Cardiac septum (tissue), 1 donor: ENCODE results near the gene SLC6A5. TPM values are rescaled to one million over a fixed set of nuclear protein-coding genes. Genes with fewer than 3 reads are reported as not detected.

Experiments
- DNase-seq: peaks from one replicate; pipeline ENCODE4 v3.0.0-alpha.2; 2020; ENCODE audit warnings: low spot score
- intact Hi-C: fragments of 100-400 bp; cut with DNase I; formaldehyde crosslinking; loops from one replicate; pipeline ENCODE4 v1.14.0; 2022
- total RNA-seq: library from RNA; stranded (reverse); fragmentation: NEBNext Ultra II Directional; extraction: Animal tissue kit (Norgen Biotek cat#: 25700); gene quantifications from one replicate; pipeline ENCODE4 v1.2.1, GENCODE V29; 2021
- donor health status: DM: no; HTN: no; CAD: no.

SLC6A5 gene
- total RNA-seq, 1 donor from 2014 or later = not detected

DNA sequence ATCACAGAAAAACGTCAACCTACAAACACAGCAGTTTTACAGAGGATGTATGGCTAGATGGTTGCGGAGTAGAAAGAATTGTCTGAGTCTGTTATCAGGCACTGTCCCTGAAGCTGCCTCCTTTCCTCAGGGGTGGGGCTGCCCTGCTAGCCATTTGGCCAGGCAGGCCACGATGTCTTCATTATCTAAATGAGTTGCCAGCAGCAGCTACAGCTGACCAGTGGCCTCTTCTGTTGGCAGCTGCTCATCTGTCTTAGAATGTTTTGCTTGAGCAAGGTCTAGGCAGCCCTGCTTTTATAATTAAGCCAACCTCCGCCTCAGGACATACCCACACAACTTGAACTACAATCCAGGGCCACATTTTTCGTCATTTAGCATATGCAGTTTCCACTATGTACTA lies 17.5 kb downstream of the SLC6A5 start:
- intact Hi-C loops = no loop called here
- no peak for DNase-seq

- intact Hi-C loops = no loop called here
- DNase-seq = no peak
Measured at GRCh38 chr11:20617346-20618005, 18.1 kb downstream of the SLC6A5 start.

- intact Hi-C loops = no loop called here
- no peak for DNase-seq
Measured at GRCh38 chr11:20618083-20618482, 18.7 kb downstream of the SLC6A5 start.

GRCh38 chr11:20620988-20621387 lies 21.6 kb downstream of the SLC6A5 start:
- intact Hi-C loops = no loop called here

GRCh38 chr11:20621679-20622078 lies 22.3 kb downstream of the SLC6A5 start:
- intact Hi-C loops = no loop called here
- no peak for DNase-seq

More at GRCh38 chr11:20620988-20621387, 21.6 kb downstream of the SLC6A5 start:
- DNase-seq = no peak

DNA sequence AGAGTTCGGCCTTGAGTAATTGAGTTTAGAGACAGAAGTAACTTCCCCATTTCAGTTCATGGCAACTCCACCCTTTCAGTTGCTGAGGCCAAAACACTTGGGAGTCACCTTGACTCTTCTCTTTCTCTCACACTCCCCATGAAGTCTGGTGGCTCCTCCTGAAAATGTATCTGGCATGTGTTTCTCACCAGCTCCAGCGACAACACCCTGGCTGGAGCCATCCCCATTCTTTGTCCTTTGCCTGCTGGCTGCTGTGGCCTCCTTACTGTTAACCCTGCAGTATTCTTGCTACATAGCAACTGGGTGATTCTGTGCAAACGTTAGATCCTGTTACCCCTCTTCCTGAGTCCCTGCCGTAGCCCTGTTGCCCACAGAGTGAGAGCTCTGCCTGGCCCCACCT lies 23.8 kb downstream of the SLC6A5 start:
- intact Hi-C loops = no loop called here
- DNase-seq = no peak

- DNase-seq = no peak
- intact Hi-C loops = no loop called here
Measured at GRCh38 chr11:20626279-20626678, 26.9 kb downstream of the SLC6A5 start.

DNA sequence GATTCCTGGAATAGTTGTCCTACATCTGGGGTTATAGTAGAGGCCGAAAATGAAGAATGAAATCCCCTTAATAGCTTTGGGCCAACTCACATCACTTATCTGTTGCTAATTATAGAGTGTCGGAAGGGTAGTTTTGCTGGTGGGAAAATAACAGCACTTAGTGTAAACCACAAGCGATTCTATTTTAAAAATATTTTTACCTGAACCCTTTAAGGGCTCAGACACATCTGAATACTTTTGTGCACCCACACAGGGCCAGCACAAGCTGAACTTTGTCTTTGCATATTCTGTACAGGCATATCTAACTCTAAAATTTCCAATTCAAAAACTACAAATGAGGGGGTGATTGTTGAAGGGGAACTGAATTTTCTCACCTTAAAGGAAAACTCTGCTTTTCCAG lies 27.6 kb downstream of the SLC6A5 start:
- intact Hi-C loops = no loop called here

DNA sequence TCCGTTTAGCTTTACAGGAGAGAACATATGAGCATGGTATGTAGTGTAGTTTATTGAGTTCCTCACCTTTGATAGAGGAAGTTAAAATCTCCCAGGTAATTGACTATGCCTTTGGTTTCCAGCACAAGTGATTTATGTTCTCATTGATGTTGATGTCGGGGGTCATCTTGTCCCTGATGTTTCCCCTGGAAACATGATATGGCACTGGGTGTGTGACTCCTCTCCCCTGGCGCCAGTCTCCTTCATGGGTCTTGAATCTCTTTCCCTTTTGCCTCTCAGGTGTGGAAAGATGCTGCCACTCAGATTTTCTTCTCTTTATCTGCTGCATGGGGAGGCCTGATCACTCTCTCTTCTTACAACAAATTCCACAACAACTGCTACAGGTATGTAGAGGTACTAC lies 28.3 kb downstream of the SLC6A5 start:
- intact Hi-C loops = no loop called here
- DNase-seq = no peak

More for the DNA sequence above, 27.6 kb downstream of the SLC6A5 start:
- DNase-seq = no peak

DNA sequence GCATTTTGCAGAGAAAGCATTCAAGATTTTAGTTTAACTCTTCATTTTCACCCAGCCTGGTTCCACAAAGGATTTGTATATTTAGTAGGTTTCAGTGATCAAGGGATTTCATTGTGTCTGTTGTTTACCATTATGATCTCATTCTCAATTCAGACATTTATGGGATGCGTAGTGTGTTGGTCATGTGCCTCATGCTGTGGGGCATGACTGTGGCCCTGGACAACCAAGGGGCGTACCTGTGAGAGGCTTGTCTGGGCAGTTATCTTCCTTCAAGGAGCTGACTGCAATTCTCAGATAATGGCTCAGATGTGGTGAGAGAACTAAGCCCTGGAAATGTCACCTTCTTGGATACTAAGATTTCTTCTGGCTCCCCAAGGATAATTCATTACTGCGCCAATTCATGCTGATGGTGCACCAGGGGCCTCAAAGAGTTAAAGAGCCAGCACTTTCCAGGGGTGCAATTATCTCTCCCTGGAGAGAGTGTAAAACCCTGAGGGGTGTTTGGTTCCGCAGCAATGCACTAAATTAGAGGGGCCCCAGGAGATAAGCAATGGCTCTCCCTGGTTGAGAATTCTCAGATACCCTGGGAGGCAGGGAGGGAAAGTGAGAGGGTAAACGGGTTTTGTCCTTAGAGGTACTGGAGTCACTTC lies 32.2 kb downstream of the SLC6A5 start:
- no peak for DNase-seq
- intact Hi-C loops = no loop called here

DNA sequence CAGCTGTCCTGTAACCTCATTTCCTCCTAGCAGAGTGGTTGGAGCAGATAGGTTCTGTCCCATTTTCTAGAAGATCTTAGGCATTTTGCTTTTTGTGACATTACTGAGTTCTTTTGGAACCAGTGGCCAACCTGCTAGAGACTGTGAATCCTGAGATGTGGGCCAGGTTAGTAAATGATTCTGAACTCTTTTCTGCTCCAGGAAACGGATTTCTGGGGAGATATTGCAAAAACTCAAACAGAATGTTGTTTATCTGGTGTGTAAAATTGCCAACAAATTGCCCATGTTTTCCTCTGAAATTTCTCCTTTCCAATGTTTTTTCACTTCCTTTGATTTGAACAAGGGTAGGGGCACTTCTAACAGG lies 32.7 kb downstream of the SLC6A5 start:
- DNase-seq = no peak
- intact Hi-C loops = no loop called here

- no peak for DNase-seq
- intact Hi-C loops = no loop called here
Measured at GRCh38 chr11:20634044-20634443, 34.6 kb downstream of the SLC6A5 start.

- no peak for DNase-seq
- intact Hi-C loops = no loop called here
Measured at GRCh38 chr11:20634781-20635180, 35.4 kb downstream of the SLC6A5 start.

DNA sequence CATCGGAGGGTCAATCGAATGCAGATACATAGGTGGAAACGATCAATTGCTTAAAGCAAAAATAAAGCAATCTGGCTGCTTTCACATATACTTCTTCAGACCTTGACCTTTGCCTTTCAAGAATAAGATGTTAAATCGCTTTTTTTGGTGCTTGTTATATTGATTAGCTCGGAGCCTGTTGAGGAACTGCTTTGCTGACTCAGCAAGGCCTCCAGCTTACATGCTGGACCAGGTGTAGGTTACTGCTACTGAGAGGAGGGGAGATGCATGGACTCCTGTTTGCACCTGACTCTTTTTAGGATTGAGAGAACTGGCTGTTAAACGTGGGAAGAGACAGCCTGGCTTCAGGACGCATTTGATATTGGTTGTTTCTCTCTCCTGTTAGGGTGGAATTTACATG lies 38.7 kb downstream of the SLC6A5 start:
- no peak for DNase-seq
- intact Hi-C loops = no loop called here

- no peak for DNase-seq
- intact Hi-C loops = loop anchor here (10.0 kb wide), 1 partner anchor 1515 kb away; no protein-coding TSS in a partner anchor
Measured at GRCh38 chr11:20639688-20640087, 40.3 kb downstream of the SLC6A5 start.

GRCh38 chr11:20640401-20640800 lies 41.0 kb downstream of the SLC6A5 start:
- DNase-seq = no peak
- intact Hi-C loops = loop anchor here (10.0 kb wide), 1 partner anchor 1514 kb away; no protein-coding TSS in a partner anchor

DNA sequence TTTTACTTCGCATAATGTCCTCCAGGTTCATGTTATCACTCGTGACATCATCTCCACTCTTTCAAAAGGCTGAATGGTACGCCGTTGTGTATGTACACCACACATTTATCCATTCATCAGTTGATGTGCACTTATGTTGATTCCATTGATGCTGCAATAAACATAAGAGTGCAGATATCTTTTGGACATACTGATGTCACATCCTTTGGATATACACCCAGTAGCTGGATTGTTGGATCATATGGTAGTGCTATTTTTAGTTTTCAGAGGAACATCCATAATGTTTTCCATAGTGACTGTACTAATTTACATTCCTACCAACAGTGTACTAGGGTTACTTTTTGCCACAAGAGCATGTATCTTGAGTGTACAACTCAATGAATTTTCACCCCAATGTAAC lies 45.0 kb downstream of the SLC6A5 start:
- intact Hi-C loops = loop anchor here (10.0 kb wide), 1 partner anchor 1510 kb away; no protein-coding TSS in a partner anchor
- no peak for DNase-seq

DNA sequence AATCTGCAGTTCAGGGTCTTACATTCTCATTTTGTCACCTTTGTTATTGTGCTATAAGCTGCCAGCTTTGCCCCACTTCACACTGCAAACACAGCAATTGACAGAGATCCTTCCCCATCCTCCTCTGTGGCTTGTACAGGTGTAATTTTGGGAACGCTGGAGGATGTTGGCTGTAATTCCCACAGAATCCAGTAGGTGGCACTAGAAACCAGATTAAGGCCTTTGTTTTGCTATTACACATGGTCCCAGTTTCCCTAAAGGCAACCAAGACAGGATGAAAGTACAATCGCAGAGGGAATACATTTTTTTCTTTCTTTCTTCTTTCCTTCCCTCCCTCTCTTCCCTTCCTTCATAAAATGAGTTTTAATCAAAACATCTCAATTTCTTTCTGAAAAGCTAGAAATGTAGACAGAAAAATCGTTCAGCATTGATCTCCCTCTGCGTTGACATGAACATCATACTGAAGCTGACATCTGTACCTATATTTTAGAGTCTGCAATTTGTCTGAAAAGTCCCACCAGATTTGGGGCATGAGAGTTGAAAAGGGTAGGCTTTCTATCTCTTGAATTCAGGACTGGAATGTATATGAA lies 48.7 kb downstream of the SLC6A5 start:
- DNase-seq = no peak
- intact Hi-C loops = loop anchor here (10.0 kb wide), 1 partner anchor 1507 kb away; no protein-coding TSS in a partner anchor

DNA sequence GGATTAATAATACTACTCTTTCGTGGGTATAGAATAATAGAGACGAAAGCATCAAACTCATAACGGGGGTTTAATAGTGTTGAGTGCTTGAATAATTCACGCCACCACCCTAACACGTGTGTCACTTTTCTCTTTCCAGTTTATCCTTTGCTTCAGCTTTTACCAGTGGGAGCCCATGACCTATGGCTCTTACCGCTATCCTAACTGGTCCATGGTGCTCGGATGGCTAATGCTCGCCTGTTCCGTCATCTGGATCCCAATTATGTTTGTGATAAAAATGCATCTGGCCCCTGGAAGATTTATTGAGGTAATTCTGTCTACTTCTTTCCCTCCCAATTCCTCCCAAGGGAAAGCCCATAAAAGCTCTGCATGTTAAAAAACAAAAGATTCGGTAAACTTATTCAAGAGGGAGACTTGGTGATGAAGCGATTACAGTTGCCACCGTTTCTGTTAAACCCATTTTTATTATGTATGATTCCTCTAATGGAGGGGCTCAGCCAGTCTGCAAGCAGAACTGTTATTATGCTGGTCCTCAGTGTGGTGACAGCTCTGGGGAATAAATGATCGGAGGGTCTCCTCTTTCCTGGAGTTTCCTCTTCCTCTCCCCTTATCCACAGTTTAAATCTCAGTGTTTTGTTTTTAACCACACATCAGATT lies 52.9 kb downstream of the SLC6A5 start:
- intact Hi-C loops = no loop called here

GRCh38 chr11:20654038-20654437 lies 54.6 kb downstream of the SLC6A5 start:
- intact Hi-C loops = no loop called here
- no peak for DNase-seq

More for the DNA sequence above, 52.9 kb downstream of the SLC6A5 start:
- DNase-seq = no peak
